Smooth muscle cell (in vitro differentiated cells): ENCODE measurements around the gene CCDC158. TPM values are rescaled to one million over a fixed set of nuclear protein-coding genes. Genes with fewer than 3 reads are reported as not detected.

Source experiments
- DNase-seq: peaks from one replicate; lab custom pipeline; 2025; ENCODE audit not compliant: unreplicated experiment; lab: John Stamatoyannopoulos, UW
- H2AFZ ChIP-seq: fragments of 200-600 bp; sonication (generic); 2 replicates; pipeline ENCODE4 v1.6.0; 2016; ENCODE audit warnings: antibody characterized with exemption, low read depth, mild to moderate bottlenecking
- H3F3A ChIP-seq: fragments of 200-600 bp; sonication (generic); 2 replicates; pipeline ENCODE4 v1.6.0; 2017; ENCODE audit warnings: antibody characterized with exemption, low read depth
- H3K27ac ChIP-seq: fragments of 200-600 bp; sonication (generic); 2 replicates; pipeline ENCODE4 v1.5.1; 2016; ENCODE audit warnings: low read depth, mild to moderate bottlenecking
- H3K27me3 ChIP-seq: fragments of 200-600 bp; sonication (generic); 2 replicates; pipeline ENCODE4 v1.6.1; 2016; ENCODE audit warnings: low read depth, mild to moderate bottlenecking
- H3K36me3 ChIP-seq: fragments of 200-600 bp; sonication (generic); 2 replicates; pipeline ENCODE4 v1.5.1; 2016; ENCODE audit warnings: low read depth
- H3K4me1 ChIP-seq: fragments of 200-600 bp; sonication (generic); 2 replicates; pipeline ENCODE4 v1.5.1; 2016; ENCODE audit warnings: low read depth
- H3K4me2 ChIP-seq: fragments of 200-600 bp; sonication (generic); 2 replicates; pipeline ENCODE4 v1.6.0; 2016; ENCODE audit warnings: mild to moderate bottlenecking
- H3K4me3 ChIP-seq: fragments of 200-600 bp; sonication (generic); 2 replicates; pipeline ENCODE4 v1.5.1; 2016; ENCODE audit warnings: mild to moderate bottlenecking
- H3K79me2 ChIP-seq: fragments of 200-600 bp; sonication (generic); 2 replicates; pipeline ENCODE4 v1.6.0; 2016; ENCODE audit warnings: low read depth, mild to moderate bottlenecking
- H3K9ac ChIP-seq: fragments of 200-600 bp; sonication (generic); 2 replicates; pipeline ENCODE4 v1.6.0; 2016; ENCODE audit warnings: low read depth
- H3K9me3 ChIP-seq: fragments of 200-600 bp; sonication (generic); replicated peaks from 2 replicates; pipeline ENCODE4 v1.5.1; 2016; ENCODE audit warnings: low read depth
- H4K20me1 ChIP-seq: fragments of 200-600 bp; sonication (generic); 2 replicates; pipeline ENCODE4 v1.6.0; 2016; ENCODE audit warnings: low read depth
- WGBS: methylation state at CpG from one replicate; pipeline ENCODE4 v1.1.7; 2016; ENCODE audit warnings: low lambda C conversion rate; 5-methylcytosine and 5-hydroxymethylcytosine counted together
- polyA plus RNA-seq: library from polyadenylated mRNA; unstranded; fragments of >200 nt; fragmentation: Nextera tagmentation; extraction: Ambion mirVana; gene quantifications from 2 replicates; pipeline ENCODE4 v1.2.1, GENCODE V29; 2016
- total RNA-seq: library from RNA; depleted of rRNA; stranded (reverse); fragments of >200 nt; gene quantifications from 2 replicates; pipeline ENCODE4 v1.2.3, GENCODE V29; 2014
- TF ChIP-seq, protein P1 (sequence below): fragments of 200-600 bp; sonication (generic); IDR thresholded peaks from 2 replicates; pipeline ENCODE4 v1.5.1; 2017; ENCODE audit warnings: borderline replicate concordance, mild to moderate bottlenecking, antibody characterized with exemption; ENCODE audit not compliant: insufficient read depth, poor library complexity, severe bottlenecking

The CCDC158 gene
- total and polyA plus RNA-seq, 2 experiments from 2014 or later = not detected

DNA sequence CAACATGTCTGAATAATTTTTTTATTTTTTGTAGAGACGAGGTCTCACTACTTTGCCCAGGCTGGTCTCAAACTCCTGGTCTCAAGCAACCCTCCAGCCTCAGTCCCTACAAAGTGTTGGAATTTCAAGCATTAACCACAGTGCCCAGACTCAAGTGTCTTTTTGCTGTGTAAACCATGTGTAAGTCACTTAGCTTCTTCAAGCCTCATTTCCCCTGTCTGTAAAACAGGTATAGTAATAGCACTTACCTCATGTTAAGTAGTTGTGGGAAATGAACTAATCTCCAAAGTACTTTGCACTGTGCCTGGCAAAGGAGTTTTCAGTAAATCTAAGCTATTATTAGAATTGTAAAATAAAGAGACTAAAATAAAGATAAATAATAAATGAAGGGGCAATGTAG, 78.8 kb downstream of the CCDC158 start:
- no peak overlapping the region for H3K9ac ChIP-seq
- no peaks in the 10 kb centered on the region for H3F3A ChIP-seq
- no peaks in the 10 kb centered on the region for H4K20me1 ChIP-seq
- TF ChIP-seq, protein P1, sequence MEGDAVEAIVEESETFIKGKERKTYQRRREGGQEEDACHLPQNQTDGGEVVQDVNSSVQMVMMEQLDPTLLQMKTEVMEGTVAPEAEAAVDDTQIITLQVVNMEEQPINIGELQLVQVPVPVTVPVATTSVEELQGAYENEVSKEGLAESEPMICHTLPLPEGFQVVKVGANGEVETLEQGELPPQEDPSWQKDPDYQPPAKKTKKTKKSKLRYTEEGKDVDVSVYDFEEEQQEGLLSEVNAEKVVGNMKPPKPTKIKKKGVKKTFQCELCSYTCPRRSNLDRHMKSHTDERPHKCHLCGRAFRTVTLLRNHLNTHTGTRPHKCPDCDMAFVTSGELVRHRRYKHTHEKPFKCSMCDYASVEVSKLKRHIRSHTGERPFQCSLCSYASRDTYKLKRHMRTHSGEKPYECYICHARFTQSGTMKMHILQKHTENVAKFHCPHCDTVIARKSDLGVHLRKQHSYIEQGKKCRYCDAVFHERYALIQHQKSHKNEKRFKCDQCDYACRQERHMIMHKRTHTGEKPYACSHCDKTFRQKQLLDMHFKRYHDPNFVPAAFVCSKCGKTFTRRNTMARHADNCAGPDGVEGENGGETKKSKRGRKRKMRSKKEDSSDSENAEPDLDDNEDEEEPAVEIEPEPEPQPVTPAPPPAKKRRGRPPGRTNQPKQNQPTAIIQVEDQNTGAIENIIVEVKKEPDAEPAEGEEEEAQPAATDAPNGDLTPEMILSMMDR = no peak
- no peaks in the 10 kb centered on the region for H3K27me3 ChIP-seq
- H3K36me3 ChIP-seq = no peaks in the 10 kb centered on the region
- no peak for DNase-seq
- no peaks in the 10 kb centered on the region for H3K79me2 ChIP-seq
- H3K27ac ChIP-seq = peak overlapping the region; percentile 64
- WGBS = 78% methylated on average over 1 of the region's 1 CpG
- no peak overlapping the region for H3K4me2 ChIP-seq
- no peaks in the 10 kb centered on the region for H3K9me3 ChIP-seq
- H3K4me1 ChIP-seq = peaks cover 4% of the 10 kb centered on the region
- no peak overlapping the region for H2AFZ ChIP-seq
- H3K4me3 ChIP-seq = no peak overlapping the region

DNA sequence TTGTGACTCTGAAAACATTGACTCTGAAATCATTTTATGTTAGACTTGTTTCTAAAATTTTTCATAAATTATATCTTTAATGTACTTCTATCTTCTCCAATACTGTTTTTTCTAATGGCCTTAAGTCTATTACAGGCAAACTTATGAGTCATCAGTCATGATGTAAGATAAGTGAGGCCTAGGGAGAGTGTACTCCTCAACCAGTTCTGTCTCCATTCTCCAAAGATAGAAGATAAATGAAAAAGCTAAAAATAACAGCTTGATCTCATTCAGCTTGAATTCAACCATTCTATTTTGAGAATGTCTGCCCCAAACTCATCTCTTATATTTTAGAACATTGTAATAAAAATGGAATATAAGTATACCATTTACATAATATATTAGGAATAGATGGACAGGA, 79.9 kb downstream of the CCDC158 start:
- no peaks in the 10 kb centered on the region for H3K9me3 ChIP-seq
- H4K20me1 ChIP-seq = no peaks in the 10 kb centered on the region
- no peak overlapping the region for H3K9ac ChIP-seq
- no peaks in the 10 kb centered on the region for H3K27me3 ChIP-seq
- no peak overlapping the region for H2AFZ ChIP-seq
- H3K27ac ChIP-seq = peak overlapping the region; percentile 64
- H3F3A ChIP-seq = no peaks in the 10 kb centered on the region
- DNase-seq = no peak
- no peaks in the 10 kb centered on the region for H3K36me3 ChIP-seq
- H3K79me2 ChIP-seq = no peaks in the 10 kb centered on the region
- H3K4me1 ChIP-seq = peaks cover 4% of the 10 kb centered on the region
- TF ChIP-seq, protein P1 = no peak
- no peak overlapping the region for H3K4me3 ChIP-seq
- H3K4me2 ChIP-seq = peak overlapping the region; percentile 74

DNA sequence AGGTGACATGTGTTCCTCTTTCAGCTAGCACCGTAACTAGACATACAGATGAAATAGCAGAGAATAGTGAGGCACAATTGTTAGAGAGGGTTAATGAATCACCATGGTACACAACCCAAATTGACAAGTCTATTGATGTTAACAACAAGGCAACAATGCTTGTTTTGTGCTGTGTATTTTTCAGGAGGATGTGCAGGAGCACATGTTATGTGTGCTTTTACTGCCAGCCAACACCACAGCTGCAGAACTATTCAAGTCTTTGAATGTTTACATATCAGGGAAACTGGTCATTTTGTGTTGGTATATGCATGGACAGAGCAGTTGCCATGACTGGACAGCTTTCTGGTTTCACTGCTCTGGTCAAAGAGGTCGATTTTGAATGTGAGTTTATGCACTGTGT, 81.6 kb downstream of the CCDC158 start:
- Histone ChIP-seq H3K27ac (peak overlapping the region; percentile 1), H3K79me2 (no peaks in the 10 kb centered on the region), H3K9ac (no peak overlapping the region), H3K36me3 (no peaks in the 10 kb centered on the region), H3K9me3 (no peaks in the 10 kb centered on the region), H4K20me1 (no peaks in the 10 kb centered on the region), H3K27me3 (no peaks in the 10 kb centered on the region), H3K4me3 (no peak overlapping the region), H3K4me2 (no peak overlapping the region), H2AFZ (peak overlapping the region; percentile 10), H3K4me1 (peaks cover 4% of the 10 kb centered on the region), H3F3A (no peaks in the 10 kb centered on the region)
- DNase-seq = no peak
- WGBS = 75% methylated on average over 2 of the region's 2 CpGs
- TF ChIP-seq, protein P1 = no peak

DNA sequence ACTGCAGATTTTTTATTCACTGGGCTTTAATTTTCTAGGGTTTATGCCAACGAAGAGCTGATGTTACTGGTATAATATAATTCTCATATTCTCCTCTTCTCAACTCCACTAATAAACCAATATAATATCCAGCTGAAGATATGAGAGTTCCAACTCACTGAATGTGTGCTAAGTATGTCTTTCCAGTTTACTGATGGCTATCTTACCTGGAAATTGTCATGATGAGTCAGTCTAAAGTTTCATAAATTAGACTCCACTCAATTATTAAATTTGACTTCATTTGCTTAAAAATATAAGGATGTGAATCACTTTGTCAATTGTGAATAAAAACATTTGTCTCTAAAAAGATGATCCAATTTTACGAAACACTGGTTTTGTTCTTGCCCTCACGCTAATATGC, 86.1 kb downstream of the CCDC158 start:
- no peak overlapping the region for H3K4me3 ChIP-seq
- DNase-seq = no peak
- 80% methylated on average over 3 of the region's 3 CpGs for WGBS
- H3K9ac ChIP-seq = no peak overlapping the region
- H3K79me2 ChIP-seq = no peaks in the 10 kb centered on the region
- H4K20me1 ChIP-seq = no peaks in the 10 kb centered on the region
- no peak overlapping the region for H3K4me2 ChIP-seq
- H2AFZ ChIP-seq = no peak overlapping the region
- no peak overlapping the region for H3K27ac ChIP-seq
- H3K9me3 ChIP-seq = no peaks in the 10 kb centered on the region
- no peaks in the 10 kb centered on the region for H3K36me3 ChIP-seq
- TF ChIP-seq, protein P1 = no peak
- no peaks in the 10 kb centered on the region for H3F3A ChIP-seq
- no peaks in the 10 kb centered on the region for H3K4me1 ChIP-seq
- no peaks in the 10 kb centered on the region for H3K27me3 ChIP-seq
